GM12878 (cell line): ENCODE data around the gene CNR1. TPM values are rescaled to one million over a fixed set of nuclear protein-coding genes. Genes with fewer than 3 reads are reported as not detected.

Source experiments
- ATAC-seq: fragments of 200-7000 bp; cut with Tn5 transposase; 3 replicates; pipeline ENCODE4 v1.9.1; 2020; ENCODE audit warnings: mild to moderate bottlenecking, moderate library complexity
- BruUV-seq: library from RNA; stranded (reverse); fragments of 400-500 nt; replicated peaks from 2 replicates; lab custom pipeline; 2021; lab: Mats Ljungman, UMichigan
- CTCF ChIA-PET: fragments of 300-600 bp; sonication (Branson Sonifier 250); formaldehyde crosslinking; extraction: SDS; loops from one replicate; lab custom pipeline; 2021; ENCODE audit warnings: inconsistent platforms; lab: Yijun Ruan, JAX
- POLR2A ChIA-PET: fragments of 350-600 bp; formaldehyde crosslinking; extraction: SDS; loops from one replicate; lab custom pipeline; 2021; ENCODE audit warnings: inconsistent platforms; lab: Charles Lee
- RAD21 ChIA-PET: fragments of 300-600 bp; sonication (Branson Sonifier 250); formaldehyde crosslinking; loops from one replicate; lab custom pipeline; 2023; ENCODE audit warnings: antibody characterized with exemption; ENCODE audit not compliant: unreplicated experiment; lab: Charles Lee
- SMC1A ChIA-PET: fragments of 300-600 bp; sonication (Branson Sonifier 250); formaldehyde crosslinking; loops from one replicate; lab custom pipeline; 2023; ENCODE audit not compliant: unreplicated experiment, uncharacterized antibody; lab: Charles Lee
- DNase-seq: peaks from one replicate; pipeline ENCODE4 v3.0.0-alpha.2; 2011; ENCODE audit warnings: low read depth, low spot score
- FAIRE-seq: peaks from 3 replicates; lab custom pipeline; 2011; peaks lifted over from hg19 to GRCh38; lab: Jason Lieb, UNC
- H2AFZ ChIP-seq: 2 replicates; pipeline ENCODE4 v1.6.0; 2011; ENCODE audit warnings: low read depth, low read length, control low read depth; ENCODE audit not compliant: control insufficient read depth
- H3K27ac ChIP-seq: 2 replicates; pipeline ENCODE4 v1.5.1; 2011; ENCODE audit warnings: control low read depth; ENCODE audit not compliant: control insufficient read depth, insufficient read depth
- H3K27me3 ChIP-seq, 2 experiments: replicated peaks in 1 of 2; 2 replicates each; pipeline versions ENCODE4 v1.6.0 to v1.6.1; 2011; ENCODE audit warnings: low read length in 1 of 2; ENCODE audit not compliant: control insufficient read depth in 2 of 2, insufficient read depth in 2 of 2
- H3K36me3 ChIP-seq, 2 experiments: 2 replicates each; pipeline ENCODE4 v1.5.1; 2011; ENCODE audit warnings: low read length in 1 of 2; ENCODE audit not compliant: control insufficient read depth in 2 of 2, insufficient read depth in 2 of 2
- H3K4me1 ChIP-seq: 2 replicates; pipeline ENCODE4 v1.6.1; 2011; ENCODE audit warnings: mild to moderate bottlenecking, low read length, moderate library complexity, mixed read lengths; ENCODE audit not compliant: control insufficient read depth, insufficient read depth
- H3K4me2 ChIP-seq: 2 replicates; pipeline ENCODE4 v1.6.0; 2011; ENCODE audit warnings: control low read depth; ENCODE audit not compliant: control insufficient read depth, insufficient read depth
- H3K4me3 ChIP-seq: fragments of 200-600 bp; sonication (generic); 2 replicates; pipeline ENCODE4 v1.5.1; 2016
- H3K79me2 ChIP-seq: 2 replicates; pipeline ENCODE4 v1.6.0; 2011; ENCODE audit warnings: low read length; ENCODE audit not compliant: control insufficient read depth, insufficient read depth
- H3K9ac ChIP-seq: 2 replicates; pipeline ENCODE4 v1.8.0; 2011; ENCODE audit warnings: low read length, control low read depth, mixed read lengths; ENCODE audit not compliant: control insufficient read depth, insufficient read depth
- H3K9me3 ChIP-seq: replicated peaks from 3 replicates; pipeline ENCODE4 v1.5.1; 2011; ENCODE audit warnings: mild to moderate bottlenecking, low read length; ENCODE audit not compliant: control insufficient read depth, insufficient read depth
- H4K20me1 ChIP-seq: 2 replicates; pipeline ENCODE4 v1.6.0; 2011; ENCODE audit not compliant: control insufficient read depth, insufficient read depth
- ASH2L ChIP-seq: fragments of 300-600, 200-600 bp; sonication (generic); IDR thresholded peaks from 2 replicates; pipeline ENCODE4 v1.6.1; 2017; ENCODE audit warnings: low read depth, mild to moderate bottlenecking, borderline replicate concordance
- DPF2 ChIP-seq: fragments of 450-650 bp; IDR thresholded peaks from 2 replicates; pipeline ENCODE4 v1.6.1; 2017; ENCODE audit warnings: mild to moderate bottlenecking
- FOS ChIP-seq: IDR thresholded peaks from 3 replicates; pipeline ENCODE4 v1.6.1; 2011; ENCODE audit warnings: borderline replicate concordance; ENCODE audit not compliant: insufficient read length; ENCODE audit errors: extremely low read depth
- LARP7 ChIP-seq: fragments of 450-650 bp; IDR thresholded peaks from 2 replicates; pipeline ENCODE4 v1.6.1; 2017; ENCODE audit warnings: mild to moderate bottlenecking
- NR2C2 ChIP-seq: IDR thresholded peaks from 2 replicates; pipeline ENCODE4 v1.6.1; 2011; ENCODE audit warnings: borderline replicate concordance, low read depth; ENCODE audit not compliant: control insufficient read depth, insufficient read length
- SP1 ChIP-seq: IDR thresholded peaks from one replicate; pipeline ENCODE4 v1.6.1; 2011; ENCODE audit warnings: low read depth, low read length
- SRF ChIP-seq, 2 experiments: IDR thresholded peaks; 2 replicates each; pipeline ENCODE4 v1.6.1; 2011; ENCODE audit warnings: low read depth in 2 of 2, low read length in 2 of 2, mild to moderate bottlenecking in 1 of 2, moderate library complexity in 1 of 2
- YY1 ChIP-seq: IDR thresholded peaks from 2 replicates; pipeline ENCODE4 v1.6.1; 2011; ENCODE audit warnings: low read depth, mild to moderate bottlenecking, low read length
- WGBS: methylation state at CpG from one replicate; pipeline ENCODE4 v1.1.6; 2016; ENCODE audit warnings: low lambda C conversion rate; ENCODE audit not compliant: insufficient replicate concordance, insufficient coverage; ENCODE audit errors: missing lambda C conversion rate; 5-methylcytosine and 5-hydroxymethylcytosine counted together
- in situ Hi-C: fragments of 300-500 bp; cut with MboI; formaldehyde crosslinking; loops from 9 replicates; pipeline ENCODE4 v1.14.3; 2018; ENCODE audit warnings: mixed read lengths
- intact Hi-C: fragments of 100-400 bp; cut with micrococcal nuclease; formaldehyde crosslinking; loops from one replicate; pipeline ENCODE4 v1.14.2; 2022; ENCODE audit not compliant: unreplicated experiment
- polyA plus RNA-seq, 11 experiments: library from polyadenylated mRNA; depleted of rRNA in 4 of 11; unstranded in 6 of 11; stranded (reverse) in 5 of 11; fragments of >200 nt; fragmentation: Nextera tagmentation in 4 of 11; fragmentation: Illumina TruSeq in 1 of 11; extraction: Ambion mirVana in 4 of 11; extraction: Trizol in 1 of 11; gene quantifications; 1 replicate in 1 of 11; 2 replicates in 10 of 11; pipeline versions ENCODE4 v1.2.1 to v1.2.3, GENCODE V29; 2011 to 2016; ENCODE audit warnings: inconsistent platforms in 2 of 11, missing spikeins in 2 of 11, low read depth in 1 of 11
- total RNA-seq, 4 experiments: library from RNA; depleted of rRNA in 3 of 4; stranded (reverse); fragments of >200 nt in 3 of 4; fragmentation: Illumina TruSeq in 1 of 4; extraction: Trizol in 1 of 4; gene quantifications; 2 replicates each; pipeline versions ENCODE4 v1.2.1 to v1.2.3, GENCODE V29; 2013 to 2021
- TF ChIP-seq, protein P1 (sequence below): IDR thresholded peaks from 2 replicates; pipeline ENCODE4 v1.6.1; 2012; ENCODE audit warnings: low read depth, low read length, improper control_type of control experiment
- TF ChIP-seq, protein P2 (sequence below): fragments of 450-650 bp; IDR thresholded peaks from 2 replicates; pipeline ENCODE4 v1.6.1; 2016; ENCODE audit warnings: mild to moderate bottlenecking

Gene CNR1
- total and polyA plus RNA-seq, 10 of the 15 experiments (the other 5 are each of a cell fraction or from before 2014, with no cell fraction given), result 2.2 to 15.4 (median 8.5) TPM

DNA sequence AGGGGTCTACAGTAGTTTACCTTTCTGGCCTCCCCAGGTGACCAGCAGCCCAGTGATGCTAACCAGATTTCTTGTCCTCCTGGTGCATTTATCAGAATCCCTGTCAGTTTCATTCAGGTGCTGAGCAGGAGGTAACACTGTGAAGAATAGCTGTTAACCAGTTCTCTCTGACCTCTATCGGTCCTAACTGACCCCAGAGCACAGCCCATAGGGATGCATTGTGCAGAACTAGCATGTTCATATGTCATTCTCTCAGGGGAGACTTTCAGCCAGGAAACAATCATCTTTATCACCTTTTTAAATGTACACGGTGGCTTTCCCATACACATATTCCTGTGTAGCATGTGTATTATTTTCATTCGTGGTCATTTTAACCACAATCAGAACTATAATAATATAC lies 49.9 kb downstream of the CNR1 start:
- H3K4me2 ChIP-seq, result no peak overlapping the region
- no peaks in the 10 kb centered on the region for H3K79me2 ChIP-seq
- H3K9ac ChIP-seq, result no peak overlapping the region
- H3K9me3 ChIP-seq, result no peaks in the 10 kb centered on the region; the same call in 2 of the 3 replicates
- 1% methylated on average over 3 of the region's 3 CpGs for whole genome bisulfite sequencing
- ChIA-PET CTCF (interaction anchor here (1.0 to 1.4 kb wide), 2 partner anchors 9 to 17 kb away, joined by 3 read pairs; no protein-coding TSS in a partner anchor), RAD21 (interaction anchor here (1.3 kb wide), 1 partner anchor 25 kb away, joined by 3 read pairs; no protein-coding TSS in a partner anchor), POLR2A (interaction anchor here (0.9 kb wide), 1 partner anchor 13 kb away, joined by 3 read pairs; no protein-coding TSS in a partner anchor), SMC1A (interaction anchor here (1.8 to 2.1 kb wide), 2 partner anchors 11 to 47 kb away, joined by 6 read pairs; no protein-coding TSS in a partner anchor)
- no peak overlapping the region; the same call in 1 of the 2 replicates for H2AFZ ChIP-seq
- H4K20me1 ChIP-seq, result no peaks in the 10 kb centered on the region
- in situ Hi-C loops (no loop called here), intact Hi-C loops (no loop called here)
- DNase-seq (no peak), FAIRE-seq (no peak), ATAC-seq (peak; percentile 27; the same call in 1 of the 3 replicates)
- no peaks in the 10 kb centered on the region; a peak in 1 of 4 replicates for H3K27me3 ChIP-seq
- no peaks in the 10 kb centered on the region for H3K4me1 ChIP-seq
- no TSS peak for BruUV-seq
- H3K36me3 ChIP-seq, result no peaks in the 10 kb centered on the region
- no peak overlapping the region for H3K27ac ChIP-seq
- TF ChIP-seq, protein P1, sequence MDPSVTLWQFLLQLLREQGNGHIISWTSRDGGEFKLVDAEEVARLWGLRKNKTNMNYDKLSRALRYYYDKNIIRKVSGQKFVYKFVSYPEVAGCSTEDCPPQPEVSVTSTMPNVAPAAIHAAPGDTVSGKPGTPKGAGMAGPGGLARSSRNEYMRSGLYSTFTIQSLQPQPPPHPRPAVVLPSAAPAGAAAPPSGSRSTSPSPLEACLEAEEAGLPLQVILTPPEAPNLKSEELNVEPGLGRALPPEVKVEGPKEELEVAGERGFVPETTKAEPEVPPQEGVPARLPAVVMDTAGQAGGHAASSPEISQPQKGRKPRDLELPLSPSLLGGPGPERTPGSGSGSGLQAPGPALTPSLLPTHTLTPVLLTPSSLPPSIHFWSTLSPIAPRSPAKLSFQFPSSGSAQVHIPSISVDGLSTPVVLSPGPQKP, result no peak
- TF ChIP-seq ASH2L (no peak), LARP7 (no peak), DPF2 (no peak), FOS (no peak), NR2C2 (no peak), SP1 (no peak), YY1 (no peak), SRF (IDR thresholded peaks at IDR 0.05; ENCODE audit: low read depth in 2 of 2, low read length in 2 of 2) (no peak)
- TF ChIP-seq, protein P2, sequence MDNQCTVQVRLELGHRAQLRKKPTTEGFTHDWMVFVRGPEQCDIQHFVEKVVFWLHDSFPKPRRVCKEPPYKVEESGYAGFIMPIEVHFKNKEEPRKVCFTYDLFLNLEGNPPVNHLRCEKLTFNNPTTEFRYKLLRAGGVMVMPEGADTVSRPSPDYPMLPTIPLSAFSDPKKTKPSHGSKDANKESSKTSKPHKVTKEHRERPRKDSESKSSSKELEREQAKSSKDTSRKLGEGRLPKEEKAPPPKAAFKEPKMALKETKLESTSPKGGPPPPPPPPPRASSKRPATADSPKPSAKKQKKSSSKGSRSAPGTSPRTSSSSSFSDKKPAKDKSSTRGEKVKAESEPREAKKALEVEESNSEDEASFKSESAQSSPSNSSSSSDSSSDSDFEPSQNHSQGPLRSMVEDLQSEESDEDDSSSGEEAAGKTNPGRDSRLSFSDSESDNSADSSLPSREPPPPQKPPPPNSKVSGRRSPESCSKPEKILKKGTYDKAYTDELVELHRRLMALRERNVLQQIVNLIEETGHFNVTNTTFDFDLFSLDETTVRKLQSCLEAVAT, result no peak
- H3K4me3 ChIP-seq, result no peak overlapping the region
